ENCODE results near the gene CERS6. TPM values are rescaled to one million over a fixed set of nuclear protein-coding genes. Genes with fewer than 3 reads are reported as not detected.

CERS6 gene
- total and polyA plus RNA-seq, 10 of the 15 experiments (the other 5 are each of a cell fraction or from before 2014, with no cell fraction given) = 1.3 to 20.4 (median 14.1) TPM

DNA sequence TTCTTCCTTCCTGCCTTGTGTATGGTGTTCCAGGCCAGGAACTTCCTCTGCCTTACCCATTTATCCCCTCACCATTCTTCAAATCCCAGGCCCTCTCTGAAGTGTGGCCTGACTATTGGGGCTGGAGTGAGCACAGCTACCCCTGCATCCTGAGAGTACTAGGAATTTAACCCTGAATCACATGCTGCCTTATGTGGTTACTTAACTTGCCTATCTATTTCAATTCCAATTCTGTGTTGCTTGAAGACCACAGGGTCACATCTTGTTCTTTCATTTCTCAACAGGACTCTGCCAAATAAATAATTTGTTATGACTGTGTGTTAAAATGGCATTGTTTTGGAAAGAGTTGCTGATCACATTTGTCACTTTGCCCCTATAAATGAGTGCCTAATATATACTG is 108.6 kb downstream of the CERS6 start:
- intact Hi-C loops (cut with micrococcal nuclease; ENCODE audit: unreplicated experiment) = no loop called here
- H4K20me1 ChIP-seq (ENCODE audit: control insufficient read depth, insufficient read depth) = no peaks in the 10 kb centered on the region
- FAIRE-seq (no peak), ATAC-seq (no peak), DNase-seq (ENCODE audit: low read depth, low spot score) (no peak)
- H3K9ac ChIP-seq (ENCODE audit: control insufficient read depth, insufficient read depth, low read length) = no peak overlapping the region
- H3K27me3 ChIP-seq (replicated peaks in 1 of 2; ENCODE audit: control insufficient read depth in 2 of 2, insufficient read depth in 2 of 2, low read length in 1 of 2) = no peaks in the 10 kb centered on the region
- RAD21 ChIA-PET (ENCODE audit: unreplicated experiment) = no interaction called here
- POLR2A ChIA-PET = no interaction called here
- TF ChIP-seq, protein P1, sequence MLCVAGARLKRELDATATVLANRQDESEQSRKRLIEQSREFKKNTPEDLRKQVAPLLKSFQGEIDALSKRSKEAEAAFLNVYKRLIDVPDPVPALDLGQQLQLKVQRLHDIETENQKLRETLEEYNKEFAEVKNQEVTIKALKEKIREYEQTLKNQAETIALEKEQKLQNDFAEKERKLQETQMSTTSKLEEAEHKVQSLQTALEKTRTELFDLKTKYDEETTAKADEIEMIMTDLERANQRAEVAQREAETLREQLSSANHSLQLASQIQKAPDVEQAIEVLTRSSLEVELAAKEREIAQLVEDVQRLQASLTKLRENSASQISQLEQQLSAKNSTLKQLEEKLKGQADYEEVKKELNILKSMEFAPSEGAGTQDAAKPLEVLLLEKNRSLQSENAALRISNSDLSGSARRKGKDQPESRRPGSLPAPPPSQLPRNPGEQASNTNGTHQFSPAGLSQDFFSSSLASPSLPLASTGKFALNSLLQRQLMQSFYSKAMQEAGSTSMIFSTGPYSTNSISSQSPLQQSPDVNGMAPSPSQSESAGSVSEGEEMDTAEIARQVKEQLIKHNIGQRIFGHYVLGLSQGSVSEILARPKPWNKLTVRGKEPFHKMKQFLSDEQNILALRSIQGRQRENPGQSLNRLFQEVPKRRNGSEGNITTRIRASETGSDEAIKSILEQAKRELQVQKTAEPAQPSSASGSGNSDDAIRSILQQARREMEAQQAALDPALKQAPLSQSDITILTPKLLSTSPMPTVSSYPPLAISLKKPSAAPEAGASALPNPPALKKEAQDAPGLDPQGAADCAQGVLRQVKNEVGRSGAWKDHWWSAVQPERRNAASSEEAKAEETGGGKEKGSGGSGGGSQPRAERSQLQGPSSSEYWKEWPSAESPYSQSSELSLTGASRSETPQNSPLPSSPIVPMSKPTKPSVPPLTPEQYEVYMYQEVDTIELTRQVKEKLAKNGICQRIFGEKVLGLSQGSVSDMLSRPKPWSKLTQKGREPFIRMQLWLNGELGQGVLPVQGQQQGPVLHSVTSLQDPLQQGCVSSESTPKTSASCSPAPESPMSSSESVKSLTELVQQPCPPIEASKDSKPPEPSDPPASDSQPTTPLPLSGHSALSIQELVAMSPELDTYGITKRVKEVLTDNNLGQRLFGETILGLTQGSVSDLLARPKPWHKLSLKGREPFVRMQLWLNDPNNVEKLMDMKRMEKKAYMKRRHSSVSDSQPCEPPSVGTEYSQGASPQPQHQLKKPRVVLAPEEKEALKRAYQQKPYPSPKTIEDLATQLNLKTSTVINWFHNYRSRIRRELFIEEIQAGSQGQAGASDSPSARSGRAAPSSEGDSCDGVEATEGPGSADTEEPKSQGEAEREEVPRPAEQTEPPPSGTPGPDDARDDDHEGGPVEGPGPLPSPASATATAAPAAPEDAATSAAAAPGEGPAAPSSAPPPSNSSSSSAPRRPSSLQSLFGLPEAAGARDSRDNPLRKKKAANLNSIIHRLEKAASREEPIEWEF (IDR thresholded peaks at IDR 0.05; ENCODE audit: insufficient replicate concordance, low read depth, low read length) = no peak
- TF ChIP-seq FOXM1 (IDR thresholded peaks at IDR 0.05; ENCODE audit: low read depth, low read length) (no peak), STAT1 (conservative IDR thresholded peaks at IDR 0.05) (no peak), NFYA (IDR thresholded peaks at IDR 0.05; ENCODE audit: borderline replicate concordance, low read depth, low read length) (no peak), TCF12 (IDR thresholded peaks at IDR 0.05; ENCODE audit: low read depth, low read length) (no peak), NFXL1 (IDR thresholded peaks at IDR 0.05; ENCODE audit: borderline replicate concordance) (no peak), MTA3 (IDR thresholded peaks at IDR 0.05; ENCODE audit: borderline replicate concordance, low read length) (no peak), POU2F2 (IDR thresholded peaks at IDR 0.05; ENCODE audit: borderline replicate concordance, low read depth, low read length) (no peak), RBBP5 (conservative IDR thresholded peaks at IDR 0.05) (no peak), MEF2A (IDR thresholded peaks at IDR 0.05; ENCODE audit: insufficient read depth, low read depth, low read length) (no peak), ZNF24 (IDR thresholded peaks at IDR 0.05) (no peak), CBX5 (IDR thresholded peaks at IDR 0.05; ENCODE audit: low read depth) (no peak), BMI1 (IDR thresholded peaks at IDR 0.05; ENCODE audit: borderline replicate concordance) (no peak), POLR2AphosphoS5 (IDR thresholded peaks at IDR 0.05; ENCODE audit: low read length) (no peak)
- no peak overlapping the region for H2AFZ ChIP-seq (ENCODE audit: control insufficient read depth, low read depth, low read length)
- no peak overlapping the region for H3K27ac ChIP-seq (ENCODE audit: control insufficient read depth, insufficient read depth)
- CTCF ChIA-PET = no interaction called here
- no TSS peak for BruUV-seq (replicated peaks)
- no peak overlapping the region for H3K4me3 ChIP-seq
- SMC1A ChIA-PET (ENCODE audit: uncharacterized antibody, unreplicated experiment) = no interaction called here
- H3K36me3 ChIP-seq (ENCODE audit: control insufficient read depth in 2 of 2, insufficient read depth in 2 of 2, low read length in 1 of 2) = peaks cover 1 to 7% of the 10 kb centered on the region in 2 experiments; a peak in 2 of 4 replicates
- peaks cover 20% of the 10 kb centered on the region; the same call in 1 of the 2 replicates for H3K4me1 ChIP-seq (ENCODE audit: control insufficient read depth, insufficient read depth, low read length)
- H3K4me2 ChIP-seq (ENCODE audit: control insufficient read depth, insufficient read depth) = no peak overlapping the region
- in situ Hi-C loops (cut with MboI) = no loop called here
- peaks cover 3% of the 10 kb centered on the region; the same call in 2 of the 3 replicates for H3K9me3 ChIP-seq (replicated peaks; ENCODE audit: control insufficient read depth, insufficient read depth, low read length)
- peaks cover 8% of the 10 kb centered on the region for H3K79me2 ChIP-seq (ENCODE audit: control insufficient read depth, insufficient read depth, low read length)

All from GM12878 (cell line).